ENCODE measurements around the gene CNEP1R1.
A peak's percentile ranks its signal among the peaks of the same experiment; 100 is the strongest.

CNEP1R1 gene

GRCh38 chr16:50015631-50016030, 9.4 kb upstream of the CNEP1R1 start:
- TF ChIP-seq ZFX (IDR thresholded peaks at IDR 0.05) (no peak), CTCF (conservative IDR thresholded peaks at IDR 0.05) (no peak)
- H3K27ac ChIP-seq = no peak overlapping the region

DNA sequence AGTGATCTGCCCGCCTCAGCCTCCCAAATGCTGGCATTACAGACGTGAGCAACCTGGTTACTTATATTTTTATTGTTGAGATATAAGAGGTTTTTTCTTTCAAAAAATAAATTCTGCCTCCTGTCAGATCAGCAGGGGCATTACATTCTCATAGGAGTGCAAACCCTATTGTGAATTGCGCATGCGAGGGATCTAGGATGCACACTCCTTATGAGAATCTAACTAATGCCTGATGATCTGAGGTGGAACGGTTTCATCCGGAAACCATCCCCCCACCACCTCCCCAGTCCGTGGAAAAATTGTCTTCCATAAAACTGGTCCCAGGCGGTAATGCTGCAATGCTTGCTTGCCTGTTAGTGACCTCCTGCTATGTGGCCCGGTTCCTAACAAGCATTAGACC, 7.5 kb upstream of the CNEP1R1 start:
- TF ChIP-seq ZFX (IDR thresholded peaks at IDR 0.05) = no peak
- TF ChIP-seq CTCF (conservative IDR thresholded peaks at IDR 0.05) = no peak
- no peak overlapping the region for H3K27ac ChIP-seq

- no peak overlapping the region for H3K27ac ChIP-seq
- TF ChIP-seq ZFX (IDR thresholded peaks at IDR 0.05) = no peak
- TF ChIP-seq CTCF (conservative IDR thresholded peaks at IDR 0.05) = peak; percentile 10; the same call in 1 of the 2 replicates
Measured at GRCh38 chr16:50021544-50021943, 3.5 kb upstream of the CNEP1R1 start.

- H3K27ac ChIP-seq = no peak overlapping the region
- no peak for TF ChIP-seq CTCF (conservative IDR thresholded peaks at IDR 0.05)
- TF ChIP-seq ZFX (IDR thresholded peaks at IDR 0.05) = no peak
Measured at GRCh38 chr16:50023641-50024040, 1.4 kb upstream of the CNEP1R1 start.

GRCh38 chr16:50024207-50024606, 818 bp upstream of the CNEP1R1 start:
- no peak for TF ChIP-seq ZFX (IDR thresholded peaks at IDR 0.05)
- TF ChIP-seq CTCF (conservative IDR thresholded peaks at IDR 0.05) = no peak
- no peak overlapping the region for H3K27ac ChIP-seq

- TF ChIP-seq CTCF (conservative IDR thresholded peaks at IDR 0.05) (no peak), ZFX (IDR thresholded peaks at IDR 0.05) (peak; percentile 33; the same call in 1 of the 2 replicates)
- H3K27ac ChIP-seq = peak overlapping the region; percentile 86
Measured at GRCh38 chr16:50025537-50025931, 509 bp downstream of the CNEP1R1 start.

- H3K27ac ChIP-seq = no peak overlapping the region
- TF ChIP-seq CTCF (conservative IDR thresholded peaks at IDR 0.05) = no peak
- TF ChIP-seq ZFX (IDR thresholded peaks at IDR 0.05) = no peak
Measured at GRCh38 chr16:50027829-50028228, 2.8 kb downstream of the CNEP1R1 start.

All from C4-2B (cell line).